SK-N-SH treated with all-trans-retinoic acid at 6 μM for 48 hours (cell line): ENCODE data around the gene TAS2R46.

ENCODE experiments used
- ARNTL ChIP-seq: fragments of 450-650 bp; formaldehyde crosslinking; IDR thresholded peaks from 2 replicates; pipeline ENCODE4 v1.5.0; 2020; ENCODE audit warnings: low read depth, mild to moderate bottlenecking, moderate library complexity, borderline replicate concordance
- ISL1 ChIP-seq: fragments of 250-450 bp; sonication (Bioruptor Pico); IDR thresholded peaks from 2 replicates; pipeline ENCODE4 v2.1.2; 2022; ENCODE audit warnings: mild to moderate bottlenecking, moderate library complexity
- RARB ChIP-seq: fragments of 250-450 bp; sonication (Bioruptor Pico); IDR thresholded peaks from 2 replicates; pipeline ENCODE4 v1.8.0; 2021; ENCODE audit warnings: mild to moderate bottlenecking, moderate library complexity
- SNAI2 ChIP-seq: fragments of 250-450 bp; sonication (Bioruptor Pico); IDR thresholded peaks from 2 replicates; pipeline ENCODE4 v1.5.0; 2020; ENCODE audit warnings: mild to moderate bottlenecking, moderate library complexity
- TCF4 ChIP-seq: fragments of 250-450 bp; sonication (Bioruptor Pico); IDR thresholded peaks from 2 replicates; pipeline ENCODE4 v1.8.0; 2021; ENCODE audit warnings: mild to moderate bottlenecking, moderate library complexity, borderline replicate concordance
- ZC3H10 ChIP-seq: fragments of 250-450 bp; sonication (Bioruptor Pico); IDR thresholded peaks from 2 replicates; pipeline ENCODE4 v1.5.1; 2021; ENCODE audit warnings: mild to moderate bottlenecking, moderate library complexity
- ZNF565 ChIP-seq: fragments of 450-650 bp; formaldehyde crosslinking; conservative IDR thresholded peaks from 2 replicates; pipeline ENCODE4 v1.5.0; 2020; ENCODE audit warnings: low read depth, mild to moderate bottlenecking, moderate library complexity
- ZNF70 ChIP-seq: fragments of 450-650 bp; formaldehyde crosslinking; IDR thresholded peaks from 2 replicates; pipeline ENCODE4 v1.5.0; 2020; ENCODE audit warnings: mild to moderate bottlenecking, moderate library complexity
- ZNF8 ChIP-seq: fragments of 450-650 bp; formaldehyde crosslinking; IDR thresholded peaks from 2 replicates; pipeline ENCODE4 v1.5.0; 2020; ENCODE audit warnings: mild to moderate bottlenecking, moderate library complexity
- TF ChIP-seq, protein P1 (sequence below): fragments of 250-450 bp; sonication (Bioruptor Pico); IDR thresholded peaks from 2 replicates; pipeline ENCODE4 v1.5.1; 2021; ENCODE audit warnings: mild to moderate bottlenecking, moderate library complexity
- TF ChIP-seq, protein P2 (sequence below): fragments of 250-450 bp; sonication (Bioruptor Pico); IDR thresholded peaks from 2 replicates; pipeline ENCODE4 v1.8.0; 2021; ENCODE audit warnings: low read depth, mild to moderate bottlenecking, moderate library complexity, borderline replicate concordance
- TF ChIP-seq, protein P3 (sequence below): fragments of 250-450 bp; sonication (Bioruptor Pico); IDR thresholded peaks from 2 replicates; pipeline ENCODE4 v1.8.0; 2020; ENCODE audit warnings: mild to moderate bottlenecking, moderate library complexity, borderline replicate concordance

DNA sequence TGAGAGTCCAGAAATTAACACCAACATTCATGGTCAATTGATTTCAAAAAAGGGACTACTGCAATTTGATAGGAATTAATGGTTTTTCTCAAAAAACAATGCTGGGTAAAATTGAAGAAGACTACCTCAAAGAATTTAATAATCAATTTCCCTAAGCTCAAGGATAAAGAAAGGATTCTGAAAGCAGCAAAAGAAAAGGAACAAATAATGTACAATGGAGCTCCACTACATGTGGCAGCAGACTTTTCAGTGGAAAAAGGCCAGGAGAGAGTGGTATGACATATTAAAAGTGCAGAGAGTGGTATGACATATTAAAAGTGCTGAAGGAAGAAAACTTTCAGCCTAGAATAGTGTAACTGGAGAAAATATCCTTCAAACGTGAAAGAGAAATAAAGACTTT is 45.6 kb upstream of the TAS2R46 start:
- TF ChIP-seq ZNF70 (CRISPR knock-in tag) (no peak), ISL1 (no peak), ZNF565 (CRISPR knock-in tag) (no peak), ARNTL (CRISPR knock-in tag) (no peak), ZNF8 (CRISPR knock-in tag) (no peak), RARB (CRISPR knock-in tag) (no peak), SNAI2 (CRISPR knock-in tag) (no peak), TCF4 (CRISPR knock-in tag) (no peak), ZC3H10 (no peak)
- TF ChIP-seq, protein P1, sequence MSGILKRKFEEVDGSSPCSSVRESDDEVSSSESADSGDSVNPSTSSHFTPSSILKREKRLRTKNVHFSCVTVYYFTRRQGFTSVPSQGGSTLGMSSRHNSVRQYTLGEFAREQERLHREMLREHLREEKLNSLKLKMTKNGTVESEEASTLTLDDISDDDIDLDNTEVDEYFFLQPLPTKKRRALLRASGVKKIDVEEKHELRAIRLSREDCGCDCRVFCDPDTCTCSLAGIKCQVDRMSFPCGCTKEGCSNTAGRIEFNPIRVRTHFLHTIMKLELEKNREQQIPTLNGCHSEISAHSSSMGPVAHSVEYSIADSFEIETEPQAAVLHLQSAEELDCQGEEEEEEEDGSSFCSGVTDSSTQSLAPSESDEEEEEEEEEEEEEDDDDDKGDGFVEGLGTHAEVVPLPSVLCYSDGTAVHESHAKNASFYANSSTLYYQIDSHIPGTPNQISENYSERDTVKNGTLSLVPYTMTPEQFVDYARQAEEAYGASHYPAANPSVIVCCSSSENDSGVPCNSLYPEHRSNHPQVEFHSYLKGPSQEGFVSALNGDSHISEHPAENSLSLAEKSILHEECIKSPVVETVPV (CRISPR knock-in tag): no peak
- TF ChIP-seq, protein P2, sequence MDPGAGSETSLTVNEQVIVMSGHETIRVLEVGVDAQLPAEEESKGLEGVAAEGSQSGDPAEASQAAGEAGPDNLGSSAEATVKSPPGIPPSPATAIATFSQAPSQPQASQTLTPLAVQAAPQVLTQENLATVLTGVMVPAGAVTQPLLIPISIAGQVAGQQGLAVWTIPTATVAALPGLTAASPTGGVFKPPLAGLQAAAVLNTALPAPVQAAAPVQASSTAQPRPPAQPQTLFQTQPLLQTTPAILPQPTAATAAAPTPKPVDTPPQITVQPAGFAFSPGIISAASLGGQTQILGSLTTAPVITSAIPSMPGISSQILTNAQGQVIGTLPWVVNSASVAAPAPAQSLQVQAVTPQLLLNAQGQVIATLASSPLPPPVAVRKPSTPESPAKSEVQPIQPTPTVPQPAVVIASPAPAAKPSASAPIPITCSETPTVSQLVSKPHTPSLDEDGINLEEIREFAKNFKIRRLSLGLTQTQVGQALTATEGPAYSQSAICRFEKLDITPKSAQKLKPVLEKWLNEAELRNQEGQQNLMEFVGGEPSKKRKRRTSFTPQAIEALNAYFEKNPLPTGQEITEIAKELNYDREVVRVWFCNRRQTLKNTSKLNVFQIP (CRISPR knock-in tag): no peak
- TF ChIP-seq, protein P3, sequence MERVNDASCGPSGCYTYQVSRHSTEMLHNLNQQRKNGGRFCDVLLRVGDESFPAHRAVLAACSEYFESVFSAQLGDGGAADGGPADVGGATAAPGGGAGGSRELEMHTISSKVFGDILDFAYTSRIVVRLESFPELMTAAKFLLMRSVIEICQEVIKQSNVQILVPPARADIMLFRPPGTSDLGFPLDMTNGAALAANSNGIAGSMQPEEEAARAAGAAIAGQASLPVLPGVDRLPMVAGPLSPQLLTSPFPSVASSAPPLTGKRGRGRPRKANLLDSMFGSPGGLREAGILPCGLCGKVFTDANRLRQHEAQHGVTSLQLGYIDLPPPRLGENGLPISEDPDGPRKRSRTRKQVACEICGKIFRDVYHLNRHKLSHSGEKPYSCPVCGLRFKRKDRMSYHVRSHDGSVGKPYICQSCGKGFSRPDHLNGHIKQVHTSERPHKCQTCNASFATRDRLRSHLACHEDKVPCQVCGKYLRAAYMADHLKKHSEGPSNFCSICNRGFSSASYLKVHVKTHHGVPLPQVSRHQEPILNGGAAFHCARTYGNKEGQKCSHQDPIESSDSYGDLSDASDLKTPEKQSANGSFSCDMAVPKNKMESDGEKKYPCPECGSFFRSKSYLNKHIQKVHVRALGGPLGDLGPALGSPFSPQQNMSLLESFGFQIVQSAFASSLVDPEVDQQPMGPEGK (CRISPR knock-in tag): no peak
